ENCODE data around the gene ZNF431. TPM values are rescaled to one million over a fixed set of nuclear protein-coding genes. Genes with fewer than 3 reads are reported as not detected.
A peak's percentile ranks its signal among the peaks of the same experiment; 100 is the strongest.

The ZNF431 gene
- total and polyA plus RNA-seq, 2 donors (not counting 3 experiments of a cell fraction or from before 2014, with no cell fraction given): 3.5 to 12.0 TPM

GRCh38 chr19:21202865-21203494 is 61.1 kb downstream of the ZNF431 start:
- Histone ChIP-seq H3K4me1 (ENCODE audit: control insufficient read depth, extremely low read depth, insufficient read depth, low read length) (no peaks in the 10 kb centered on the region), H2AFZ (ENCODE audit: low read depth, low read length) (no peak overlapping the region), H4K20me1 (replicated peaks; ENCODE audit: control insufficient read depth, extremely low read depth, insufficient read depth, low read length) (no peaks in the 10 kb centered on the region), H3K9me3 (replicated peaks; ENCODE audit: control insufficient read depth, insufficient read depth, low read length) (peaks cover 2% of the 10 kb centered on the region), H3K27ac (ENCODE audit: insufficient read depth, low read depth, low read length) (no peak overlapping the region), H3K27me3 (ENCODE audit: control insufficient read depth in 2 of 2, insufficient read depth in 2 of 2, low read length in 2 of 2) (no peaks in the 10 kb centered on the region), H3K36me3 (ENCODE audit: control insufficient read depth in 2 of 2, extremely low read depth in 1 of 2, insufficient read depth in 2 of 2, low read length in 2 of 2) (no peaks in the 10 kb centered on the region), H3K4me3 (replicated peaks in 1 of 3; ENCODE audit: insufficient read depth in 1 of 3, low read depth in 1 of 3, low read length in 3 of 3) (no peak overlapping the region), H3K4me2 (ENCODE audit: insufficient read depth, low read length) (no peak overlapping the region), H3K79me2 (ENCODE audit: control insufficient read depth, insufficient read depth, low read length) (no peaks in the 10 kb centered on the region), H3K9me1 (replicated peaks; ENCODE audit: control insufficient read depth, extremely low read depth, insufficient read depth, low read length) (no peaks in the 10 kb centered on the region), H3K9ac (replicated peaks; ENCODE audit: extremely low read depth, insufficient read depth, low read length) (no peak overlapping the region)
- DNase-seq (ENCODE audit: low read depth, low spot score) (peak; percentile 15), FAIRE-seq (no peak)
- ChIA-PET CTCF (no interaction called here), POLR2A (no interaction called here)
- dilution Hi-C loops (cut with MboI; ENCODE audit: extremely low pct_ligation_motif_present, low sequenced_read_pairs): no loop called here
- intact Hi-C loops (cut with micrococcal nuclease): no loop called here
- BruUV-seq (replicated peaks): no TSS peak
- TF ChIP-seq EZH2 (IDR thresholded peaks at IDR 0.05; ENCODE audit: borderline replicate concordance, low read depth, low read length, severe bottlenecking) (no peak), JUN (IDR thresholded peaks at IDR 0.05; ENCODE audit: borderline replicate concordance, insufficient read depth, insufficient read length, low read depth) (no peak), MYC (IDR thresholded peaks at IDR 0.05; ENCODE audit: low read depth, low read length) (no peak), POLR2AphosphoS5 (IDR thresholded peaks at IDR 0.05; ENCODE audit: insufficient read depth, low read depth, low read length) (no peak), GATA2 (IDR thresholded peaks at IDR 0.05; ENCODE audit: insufficient read depth, insufficient read length, low read depth, low read length) (no peak), FOS (IDR thresholded peaks at IDR 0.05; ENCODE audit: borderline replicate concordance, insufficient read depth, low read length) (no peak)
- TF ChIP-seq, protein P1, sequence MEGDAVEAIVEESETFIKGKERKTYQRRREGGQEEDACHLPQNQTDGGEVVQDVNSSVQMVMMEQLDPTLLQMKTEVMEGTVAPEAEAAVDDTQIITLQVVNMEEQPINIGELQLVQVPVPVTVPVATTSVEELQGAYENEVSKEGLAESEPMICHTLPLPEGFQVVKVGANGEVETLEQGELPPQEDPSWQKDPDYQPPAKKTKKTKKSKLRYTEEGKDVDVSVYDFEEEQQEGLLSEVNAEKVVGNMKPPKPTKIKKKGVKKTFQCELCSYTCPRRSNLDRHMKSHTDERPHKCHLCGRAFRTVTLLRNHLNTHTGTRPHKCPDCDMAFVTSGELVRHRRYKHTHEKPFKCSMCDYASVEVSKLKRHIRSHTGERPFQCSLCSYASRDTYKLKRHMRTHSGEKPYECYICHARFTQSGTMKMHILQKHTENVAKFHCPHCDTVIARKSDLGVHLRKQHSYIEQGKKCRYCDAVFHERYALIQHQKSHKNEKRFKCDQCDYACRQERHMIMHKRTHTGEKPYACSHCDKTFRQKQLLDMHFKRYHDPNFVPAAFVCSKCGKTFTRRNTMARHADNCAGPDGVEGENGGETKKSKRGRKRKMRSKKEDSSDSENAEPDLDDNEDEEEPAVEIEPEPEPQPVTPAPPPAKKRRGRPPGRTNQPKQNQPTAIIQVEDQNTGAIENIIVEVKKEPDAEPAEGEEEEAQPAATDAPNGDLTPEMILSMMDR (IDR thresholded peaks at IDR 0.05; ENCODE audit: extremely low read depth in 1 of 2, insufficient read depth in 1 of 2, low read depth in 1 of 2, low read length in 2 of 2): peak; percentile 22 to 39

Measured in endothelial cell of umbilical vein (primary cell).